ENCODE measurements around the gene FAM216A.

GRCh38 chr12:110421159-110421661 lies 47.4 kb upstream of the FAM216A start:
- TF ChIP-seq, protein P1, sequence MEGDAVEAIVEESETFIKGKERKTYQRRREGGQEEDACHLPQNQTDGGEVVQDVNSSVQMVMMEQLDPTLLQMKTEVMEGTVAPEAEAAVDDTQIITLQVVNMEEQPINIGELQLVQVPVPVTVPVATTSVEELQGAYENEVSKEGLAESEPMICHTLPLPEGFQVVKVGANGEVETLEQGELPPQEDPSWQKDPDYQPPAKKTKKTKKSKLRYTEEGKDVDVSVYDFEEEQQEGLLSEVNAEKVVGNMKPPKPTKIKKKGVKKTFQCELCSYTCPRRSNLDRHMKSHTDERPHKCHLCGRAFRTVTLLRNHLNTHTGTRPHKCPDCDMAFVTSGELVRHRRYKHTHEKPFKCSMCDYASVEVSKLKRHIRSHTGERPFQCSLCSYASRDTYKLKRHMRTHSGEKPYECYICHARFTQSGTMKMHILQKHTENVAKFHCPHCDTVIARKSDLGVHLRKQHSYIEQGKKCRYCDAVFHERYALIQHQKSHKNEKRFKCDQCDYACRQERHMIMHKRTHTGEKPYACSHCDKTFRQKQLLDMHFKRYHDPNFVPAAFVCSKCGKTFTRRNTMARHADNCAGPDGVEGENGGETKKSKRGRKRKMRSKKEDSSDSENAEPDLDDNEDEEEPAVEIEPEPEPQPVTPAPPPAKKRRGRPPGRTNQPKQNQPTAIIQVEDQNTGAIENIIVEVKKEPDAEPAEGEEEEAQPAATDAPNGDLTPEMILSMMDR (IDR thresholded peaks at IDR 0.05) = no peak
- TF ChIP-seq POLR2A (IDR thresholded peaks at IDR 0.05) = no peak

All from thyroid gland (tissue), 4 donors.